ENCODE results near the gene DCAF15. TPM values are rescaled to one million over a fixed set of nuclear protein-coding genes. Genes with fewer than 3 reads are reported as not detected.

DCAF15 gene
- total RNA-seq, 1 donor from 2014 or later = 21.0 TPM

DNA sequence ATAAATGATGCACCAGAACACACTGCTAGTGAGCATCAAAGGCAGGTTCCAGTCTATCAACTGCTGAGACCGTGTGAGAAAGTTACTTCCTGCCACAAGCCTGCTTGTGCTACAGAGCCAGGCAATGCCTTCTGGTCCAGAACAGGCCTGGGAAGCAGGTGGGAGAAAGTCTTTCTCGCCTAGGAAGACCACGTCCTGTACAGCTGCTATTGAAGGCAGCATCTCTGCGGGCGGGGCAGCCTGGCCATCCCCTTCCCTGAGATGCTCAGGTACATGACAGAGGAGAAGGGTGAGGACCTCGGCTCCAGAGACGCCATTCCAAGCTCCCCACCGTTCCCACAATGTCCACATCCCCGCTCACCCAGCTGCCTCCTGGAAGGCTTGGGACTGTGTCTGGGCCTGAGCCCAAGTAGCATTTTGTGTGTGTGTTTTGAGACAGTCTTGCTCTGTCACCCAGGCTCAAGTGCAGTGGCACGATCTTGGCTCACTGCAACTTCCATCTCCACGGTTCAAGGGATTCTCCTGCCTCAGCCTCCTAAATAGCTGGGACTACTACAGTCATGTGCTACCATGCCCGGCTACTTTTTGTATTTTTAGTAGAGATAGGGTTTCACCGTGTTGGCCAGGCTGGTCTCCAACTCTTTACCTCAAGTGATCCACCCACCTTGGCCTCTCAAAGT is 50.4 kb downstream of the DCAF15 start:
- H3K4me1 Mint-ChIP-seq (ENCODE audit: low read depth) = peaks cover 22% of the 10 kb centered on the region
- peaks cover 2% of the 10 kb centered on the region for H3K36me3 Mint-ChIP-seq (ENCODE audit: low read depth)
- TF ChIP-seq, protein P1, sequence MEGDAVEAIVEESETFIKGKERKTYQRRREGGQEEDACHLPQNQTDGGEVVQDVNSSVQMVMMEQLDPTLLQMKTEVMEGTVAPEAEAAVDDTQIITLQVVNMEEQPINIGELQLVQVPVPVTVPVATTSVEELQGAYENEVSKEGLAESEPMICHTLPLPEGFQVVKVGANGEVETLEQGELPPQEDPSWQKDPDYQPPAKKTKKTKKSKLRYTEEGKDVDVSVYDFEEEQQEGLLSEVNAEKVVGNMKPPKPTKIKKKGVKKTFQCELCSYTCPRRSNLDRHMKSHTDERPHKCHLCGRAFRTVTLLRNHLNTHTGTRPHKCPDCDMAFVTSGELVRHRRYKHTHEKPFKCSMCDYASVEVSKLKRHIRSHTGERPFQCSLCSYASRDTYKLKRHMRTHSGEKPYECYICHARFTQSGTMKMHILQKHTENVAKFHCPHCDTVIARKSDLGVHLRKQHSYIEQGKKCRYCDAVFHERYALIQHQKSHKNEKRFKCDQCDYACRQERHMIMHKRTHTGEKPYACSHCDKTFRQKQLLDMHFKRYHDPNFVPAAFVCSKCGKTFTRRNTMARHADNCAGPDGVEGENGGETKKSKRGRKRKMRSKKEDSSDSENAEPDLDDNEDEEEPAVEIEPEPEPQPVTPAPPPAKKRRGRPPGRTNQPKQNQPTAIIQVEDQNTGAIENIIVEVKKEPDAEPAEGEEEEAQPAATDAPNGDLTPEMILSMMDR (IDR thresholded peaks at IDR 0.05) = no peak
- peak overlapping the region; percentile 83 for H3K27ac Mint-ChIP-seq (ENCODE audit: unreplicated experiment)
- H3K27me3 Mint-ChIP-seq (ENCODE audit: low read depth) = no peaks in the 10 kb centered on the region
- H3K9me3 Mint-ChIP-seq (ENCODE audit: low read depth) = no peaks in the 10 kb centered on the region
- no peak overlapping the region for H3K4me3 Mint-ChIP-seq (ENCODE audit: unreplicated experiment)
- no peak for DNase-seq (ENCODE audit: low spot score)

DNA sequence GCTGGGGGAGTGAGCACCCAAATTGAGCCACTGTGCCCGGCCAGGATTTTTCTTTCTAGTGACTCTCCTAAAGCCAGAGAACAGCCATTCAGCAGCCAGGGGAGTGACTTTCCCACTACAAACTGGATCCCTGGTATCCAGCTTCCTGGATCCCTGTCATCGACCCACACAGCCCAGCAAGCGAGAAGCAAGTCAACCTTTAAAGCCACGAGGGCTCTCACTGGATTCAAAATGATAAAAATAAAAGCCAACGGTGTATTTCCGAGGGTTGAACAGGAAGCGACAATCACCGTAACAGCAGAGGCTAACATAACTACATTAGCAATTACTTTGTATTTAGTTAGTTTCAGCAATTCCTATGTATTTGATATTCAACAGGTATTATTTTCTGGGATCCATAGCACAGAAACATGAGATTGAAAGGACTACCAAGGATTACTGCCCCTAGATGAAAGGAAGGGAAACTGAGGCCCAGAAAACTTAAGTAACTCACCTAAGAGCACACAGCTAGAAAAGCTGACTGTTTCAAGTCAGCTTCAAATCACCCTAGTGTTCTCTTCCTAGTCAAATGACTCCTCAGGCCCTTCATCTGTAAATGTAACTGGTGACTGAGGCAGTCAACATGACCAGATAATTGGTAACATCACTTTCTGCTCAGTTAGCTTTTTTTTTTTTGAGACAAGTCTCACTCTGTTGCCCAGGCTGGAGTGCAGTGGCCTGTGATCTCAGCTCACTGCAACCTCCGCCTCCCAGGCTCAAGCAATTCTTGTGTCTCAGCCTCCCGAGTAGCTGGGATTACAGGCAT is 51.1 kb downstream of the DCAF15 start:
- Mint-ChIP-seq H3K4me1 (ENCODE audit: low read depth) (peaks cover 22% of the 10 kb centered on the region), H3K27ac (ENCODE audit: unreplicated experiment) (peak overlapping the region; percentile 83), H3K9me3 (ENCODE audit: low read depth) (no peaks in the 10 kb centered on the region), H3K4me3 (ENCODE audit: unreplicated experiment) (no peak overlapping the region), H3K36me3 (ENCODE audit: low read depth) (peaks cover 2% of the 10 kb centered on the region), H3K27me3 (ENCODE audit: low read depth) (no peaks in the 10 kb centered on the region)
- TF ChIP-seq, protein P1 (IDR thresholded peaks at IDR 0.05) = no peak
- DNase-seq (ENCODE audit: low spot score) = no peak

DNA sequence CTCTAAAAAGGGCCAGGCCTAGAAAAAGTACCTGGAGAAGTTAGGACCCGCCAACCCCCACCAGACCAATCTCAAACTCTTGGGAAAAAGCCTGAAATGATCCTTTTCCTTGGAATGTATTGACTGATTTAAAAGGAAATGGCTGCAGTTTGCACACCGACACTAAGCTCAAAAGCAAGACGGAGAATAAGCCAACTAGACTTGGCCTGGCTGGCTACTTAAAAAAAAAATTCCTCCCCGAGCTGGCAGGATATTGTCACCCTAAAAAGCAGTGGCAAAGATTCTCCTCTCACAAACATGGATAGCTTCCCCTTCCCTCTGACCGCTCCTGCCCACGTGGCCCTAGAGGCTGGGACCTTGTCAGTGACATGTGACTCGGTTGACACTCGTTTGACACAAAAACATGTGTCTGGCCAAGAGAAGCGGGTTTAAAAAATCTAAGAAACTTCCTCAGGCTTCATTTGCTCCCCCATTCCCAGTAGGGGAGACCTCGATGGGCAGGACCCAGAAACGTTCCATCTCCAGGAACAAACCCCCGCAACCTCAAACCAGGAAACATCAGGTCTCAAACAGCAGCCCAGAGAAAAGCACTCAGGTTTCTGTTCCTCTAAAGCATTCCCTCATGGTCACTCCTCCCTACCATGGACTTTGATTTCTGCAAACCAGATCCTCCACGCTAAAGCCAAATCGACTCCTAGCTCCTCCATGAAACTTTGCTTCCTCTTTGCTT is 52.5 kb downstream of the DCAF15 start:
- Mint-ChIP-seq H3K4me3 (ENCODE audit: unreplicated experiment) (peak overlapping the region; percentile 54), H3K27me3 (ENCODE audit: low read depth) (no peaks in the 10 kb centered on the region), H3K36me3 (ENCODE audit: low read depth) (peaks cover 2% of the 10 kb centered on the region), H3K9me3 (ENCODE audit: low read depth) (no peaks in the 10 kb centered on the region), H3K27ac (ENCODE audit: unreplicated experiment) (peak overlapping the region; percentile 84), H3K4me1 (ENCODE audit: low read depth) (peaks cover 22% of the 10 kb centered on the region)
- no peak for DNase-seq (ENCODE audit: low spot score)
- TF ChIP-seq, protein P1 (IDR thresholded peaks at IDR 0.05) = no peak

DNA sequence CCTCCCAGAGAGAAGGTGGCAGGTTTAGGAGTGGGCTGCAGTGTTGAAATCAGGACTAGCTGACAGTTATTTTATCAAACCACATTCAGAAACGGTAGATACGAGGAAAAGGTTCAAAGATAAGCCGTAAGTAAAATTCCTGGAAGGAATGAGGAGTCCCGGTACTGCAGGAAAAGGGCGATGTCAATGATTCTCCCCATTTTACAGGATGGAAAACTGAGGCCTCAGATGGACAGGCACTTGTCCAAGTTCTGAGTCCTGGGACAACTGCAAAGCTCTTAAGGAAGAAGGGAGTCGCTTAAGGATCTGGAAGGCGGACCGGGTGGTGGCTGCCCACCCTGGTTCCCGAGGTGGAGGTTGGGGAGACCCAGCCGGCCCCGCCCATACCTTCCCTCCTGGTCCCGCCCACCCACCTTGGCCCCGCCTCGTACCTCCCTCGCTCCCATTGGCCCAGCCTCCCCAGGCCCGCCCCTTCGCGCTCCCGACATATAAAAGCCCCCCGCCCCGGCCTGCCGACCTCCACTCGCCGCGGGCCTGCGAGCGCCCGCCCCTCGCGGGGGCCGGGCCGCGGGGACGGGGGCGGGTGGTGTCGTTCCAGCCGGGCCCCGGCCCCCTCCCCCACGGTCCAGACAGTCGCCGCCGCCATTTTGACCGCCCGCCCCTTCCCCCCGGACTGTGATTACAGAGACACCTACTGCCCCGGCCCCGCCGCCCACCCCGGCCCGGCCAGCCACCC is 53.2 kb downstream of the DCAF15 start:
- DNase-seq (ENCODE audit: low spot score) = no peak
- TF ChIP-seq, protein P1 (IDR thresholded peaks at IDR 0.05) = no peak
- Mint-ChIP-seq H3K9me3 (ENCODE audit: low read depth) (no peaks in the 10 kb centered on the region), H3K4me3 (ENCODE audit: unreplicated experiment) (peak overlapping the region; percentile 54), H3K27me3 (ENCODE audit: low read depth) (no peaks in the 10 kb centered on the region), H3K27ac (ENCODE audit: unreplicated experiment) (peak overlapping the region; percentile 100), H3K4me1 (ENCODE audit: low read depth) (peaks cover 22% of the 10 kb centered on the region), H3K36me3 (ENCODE audit: low read depth) (peaks cover 2% of the 10 kb centered on the region)
